Mesendoderm (in vitro differentiated cells): ENCODE data around the gene CBFA2T3.

Source experiments
- DNase-seq: peaks from one replicate; pipeline ENCODE4 v3.0.0; 2013
- H2AK5ac ChIP-seq: 2 replicates; pipeline ENCODE4 v1.6.1; 2013; ENCODE audit warnings: low read length, inconsistent platforms
- H2BK120ac ChIP-seq: 2 replicates; pipeline ENCODE4 v1.6.1; 2013; ENCODE audit warnings: low read depth, mild to moderate bottlenecking, low read length, moderate library complexity, mixed read lengths
- H2BK15ac ChIP-seq: replicated peaks from 2 replicates; pipeline ENCODE4 v1.6.1; 2013; ENCODE audit warnings: low read depth, mild to moderate bottlenecking, moderate library complexity
- H2BK5ac ChIP-seq: 2 replicates; pipeline ENCODE4 v1.6.1; 2013; ENCODE audit warnings: low read length, inconsistent platforms
- H3K18ac ChIP-seq: 2 replicates; pipeline ENCODE4 v1.6.1; 2013; ENCODE audit warnings: mild to moderate bottlenecking, low read length, mixed read lengths
- H3K23ac ChIP-seq: one replicate; pipeline ENCODE4 v1.6.1; 2013; ENCODE audit warnings: low read length
- H3K27ac ChIP-seq: 2 replicates; pipeline ENCODE4 v1.5.1; 2013; ENCODE audit warnings: low read depth, mild to moderate bottlenecking, inconsistent platforms, low read length, moderate library complexity
- H3K27me3 ChIP-seq: 2 replicates; pipeline ENCODE4 v1.6.1; 2013; ENCODE audit warnings: low read length, control low read depth, mild to moderate bottlenecking, inconsistent platforms; ENCODE audit not compliant: insufficient read depth, poor library complexity
- H3K36me3 ChIP-seq: 2 replicates; pipeline ENCODE4 v1.6.1; 2013; ENCODE audit warnings: low read length, inconsistent platforms; ENCODE audit not compliant: control insufficient read depth, insufficient read depth
- H3K4ac ChIP-seq: one replicate; pipeline ENCODE4 v1.6.1; 2013; ENCODE audit warnings: low read depth, mild to moderate bottlenecking, low read length, moderate library complexity
- H3K4me1 ChIP-seq: 2 replicates; pipeline ENCODE4 v1.6.1; 2013; ENCODE audit warnings: low read depth, low read length, inconsistent platforms; ENCODE audit not compliant: control insufficient read depth
- H3K4me2 ChIP-seq: 2 replicates; pipeline ENCODE4 v1.6.1; 2013; ENCODE audit warnings: low read length
- H3K4me3 ChIP-seq: 2 replicates; pipeline ENCODE4 v1.5.1; 2013; ENCODE audit warnings: mild to moderate bottlenecking, low read length
- H3K56ac ChIP-seq: one replicate; pipeline ENCODE4 v1.6.1; 2013; ENCODE audit warnings: low read length
- H3K79me1 ChIP-seq: 2 replicates; pipeline ENCODE4 v1.6.1; 2013; ENCODE audit warnings: low read length, inconsistent platforms
- H3K79me2 ChIP-seq: 2 replicates; pipeline ENCODE4 v1.6.1; 2013; ENCODE audit warnings: mild to moderate bottlenecking, low read length; ENCODE audit not compliant: control insufficient read depth, insufficient read depth
- H3K9ac ChIP-seq: 2 replicates; pipeline ENCODE4 v1.6.1; 2013; ENCODE audit warnings: low read length, inconsistent platforms
- H4K5ac ChIP-seq: one replicate; pipeline ENCODE4 v1.6.1; 2013; ENCODE audit warnings: low read length
- H4K8ac ChIP-seq: one replicate; pipeline ENCODE4 v1.6.1; 2013; ENCODE audit warnings: low read depth, mild to moderate bottlenecking, control low read depth, low read length, moderate library complexity
- WGBS: extraction: QIAGEN DNeasy Blood & Tissue Kit; methylation state at CpG from one replicate; pipeline ENCODE4 v1.1.7; 2013; ENCODE audit warnings: low lambda C conversion rate, missing lambda C conversion rate; ENCODE audit not compliant: insufficient coverage; ENCODE audit errors: extremely low coverage; 5-methylcytosine and 5-hydroxymethylcytosine counted together

The CBFA2T3 gene

DNA sequence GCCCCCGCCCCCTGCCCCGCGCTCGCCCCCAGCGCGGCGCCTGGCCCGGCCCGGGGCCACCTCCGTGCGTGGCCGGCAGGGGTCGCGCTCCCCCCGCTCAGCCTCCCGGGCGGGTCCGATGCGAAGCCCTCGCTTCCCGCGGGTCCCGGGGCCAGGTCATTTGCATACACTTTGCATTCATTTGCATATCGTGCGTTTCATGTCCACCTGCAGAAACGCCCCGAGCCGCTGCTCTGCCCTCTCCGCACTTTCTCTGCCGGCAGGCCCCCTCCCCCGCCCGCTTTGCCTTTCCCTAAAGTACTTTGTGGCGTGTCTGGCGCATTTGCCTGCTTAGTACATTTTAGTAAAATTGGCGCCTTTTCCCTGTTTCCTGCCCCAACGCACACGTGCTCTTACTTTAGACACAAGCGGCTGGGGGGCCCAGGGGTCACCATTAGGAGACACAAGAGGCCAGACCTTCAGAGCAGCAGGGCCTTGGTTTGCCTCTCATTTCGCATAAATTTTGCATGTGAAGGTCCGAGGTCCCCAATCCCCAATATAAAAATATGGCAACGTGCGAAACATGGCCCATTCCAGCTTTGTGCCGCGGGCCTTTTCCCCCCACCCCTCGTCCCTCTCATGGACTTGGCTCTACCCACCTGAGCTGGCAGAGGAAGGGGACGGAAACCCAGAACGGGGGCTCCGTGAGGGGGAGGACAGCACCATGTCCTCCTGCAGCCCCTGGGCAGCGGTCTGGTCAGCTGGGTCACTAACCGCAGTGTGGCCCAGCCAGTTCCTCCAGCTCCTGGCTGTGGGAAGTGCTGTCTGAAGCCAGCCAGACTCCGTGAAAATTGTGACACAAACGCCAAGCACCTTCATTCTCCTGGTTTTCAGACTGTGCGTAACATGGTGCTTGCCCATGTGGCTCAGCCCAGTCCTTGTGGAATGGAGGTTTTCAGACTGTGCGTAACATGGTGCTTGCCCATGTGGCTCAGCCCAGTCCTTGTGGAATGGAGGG lies 34.8 kb downstream of the CBFA2T3 start:
- Histone ChIP-seq H3K4me2 (no peak overlapping the region), H3K18ac (no peak overlapping the region), H3K79me2 (no peaks in the 10 kb centered on the region), H3K4me1 (no peaks in the 10 kb centered on the region), H3K27me3 (peaks cover 12% of the 10 kb centered on the region), H3K23ac (no peak overlapping the region), H2BK5ac (no peak overlapping the region), H3K27ac (no peak overlapping the region), H2BK15ac (no peak overlapping the region), H2AK5ac (no peak overlapping the region), H4K5ac (no peak overlapping the region), H3K56ac (no peak overlapping the region), H4K8ac (no peak overlapping the region), H3K4ac (no peak overlapping the region), H3K9ac (no peak overlapping the region), H2BK120ac (no peak overlapping the region), H3K79me1 (no peaks in the 10 kb centered on the region), H3K36me3 (no peaks in the 10 kb centered on the region), H3K4me3 (no peak overlapping the region)
- peak; percentile 68 for DNase-seq
- no CpG with 5 or more reads among the region's 54 CpGs for WGBS

DNA sequence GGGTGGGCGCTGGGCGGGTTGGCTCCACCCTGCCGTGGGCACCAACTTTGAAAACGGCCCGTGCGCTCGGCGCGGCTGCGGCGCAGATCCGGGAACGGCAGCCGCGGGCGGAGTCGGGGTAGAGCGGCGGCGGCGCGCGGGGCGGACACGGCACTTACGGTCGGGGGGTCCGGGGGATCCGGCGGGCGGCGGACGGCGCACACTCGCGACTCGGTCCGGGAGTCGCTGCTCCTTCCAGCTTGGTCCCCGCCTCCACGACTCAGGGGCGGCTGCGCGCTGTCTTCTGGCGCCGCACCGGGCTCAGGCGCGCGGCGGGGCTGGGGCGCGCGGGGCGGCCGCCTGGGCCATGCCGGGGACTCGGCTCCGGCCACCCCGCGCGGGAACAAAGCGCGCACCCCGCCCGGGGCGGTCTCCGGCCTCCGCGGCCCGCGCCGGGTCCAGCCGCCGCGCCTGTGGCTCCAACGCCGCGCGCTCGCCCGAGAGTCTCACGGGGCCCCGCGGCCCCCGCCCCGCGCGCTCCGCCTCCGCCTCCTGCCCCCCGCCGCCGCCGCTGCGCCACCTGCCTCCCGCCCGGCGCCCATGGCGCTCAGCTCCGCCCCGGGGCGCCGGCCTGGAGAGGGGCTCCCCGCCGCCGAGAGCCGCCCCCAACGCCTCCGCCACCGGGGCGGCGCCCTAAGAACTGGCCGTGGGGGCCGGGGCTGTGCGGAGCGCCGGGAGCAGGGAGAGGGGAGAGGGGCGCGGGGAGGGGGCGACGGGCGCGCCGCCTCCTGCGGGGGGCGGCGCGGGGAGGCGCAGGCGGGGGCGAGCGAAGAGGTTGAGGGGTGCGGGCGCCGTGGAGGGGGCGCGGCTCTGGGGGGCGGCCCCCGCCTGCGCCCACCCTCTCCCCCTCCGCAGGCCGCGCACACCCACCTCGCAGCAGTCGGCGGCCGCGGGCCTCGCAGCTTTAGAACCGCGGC lies 35.9 kb downstream of the CBFA2T3 start:
- Histone ChIP-seq H3K4ac (no peak overlapping the region), H3K23ac (no peak overlapping the region), H4K8ac (no peak overlapping the region), H3K4me3 (no peak overlapping the region), H3K9ac (no peak overlapping the region), H2BK15ac (no peak overlapping the region), H3K79me2 (no peaks in the 10 kb centered on the region), H2BK5ac (no peak overlapping the region), H3K79me1 (no peaks in the 10 kb centered on the region), H3K4me2 (no peak overlapping the region), H3K27me3 (peaks cover 12% of the 10 kb centered on the region), H3K56ac (no peak overlapping the region), H2BK120ac (no peak overlapping the region), H3K4me1 (no peaks in the 10 kb centered on the region), H3K27ac (no peak overlapping the region), H3K18ac (no peak overlapping the region), H4K5ac (no peak overlapping the region), H2AK5ac (no peak overlapping the region), H3K36me3 (no peaks in the 10 kb centered on the region)
- WGBS = no CpG with 5 or more reads among the region's 152 CpGs
- no peak for DNase-seq

DNA sequence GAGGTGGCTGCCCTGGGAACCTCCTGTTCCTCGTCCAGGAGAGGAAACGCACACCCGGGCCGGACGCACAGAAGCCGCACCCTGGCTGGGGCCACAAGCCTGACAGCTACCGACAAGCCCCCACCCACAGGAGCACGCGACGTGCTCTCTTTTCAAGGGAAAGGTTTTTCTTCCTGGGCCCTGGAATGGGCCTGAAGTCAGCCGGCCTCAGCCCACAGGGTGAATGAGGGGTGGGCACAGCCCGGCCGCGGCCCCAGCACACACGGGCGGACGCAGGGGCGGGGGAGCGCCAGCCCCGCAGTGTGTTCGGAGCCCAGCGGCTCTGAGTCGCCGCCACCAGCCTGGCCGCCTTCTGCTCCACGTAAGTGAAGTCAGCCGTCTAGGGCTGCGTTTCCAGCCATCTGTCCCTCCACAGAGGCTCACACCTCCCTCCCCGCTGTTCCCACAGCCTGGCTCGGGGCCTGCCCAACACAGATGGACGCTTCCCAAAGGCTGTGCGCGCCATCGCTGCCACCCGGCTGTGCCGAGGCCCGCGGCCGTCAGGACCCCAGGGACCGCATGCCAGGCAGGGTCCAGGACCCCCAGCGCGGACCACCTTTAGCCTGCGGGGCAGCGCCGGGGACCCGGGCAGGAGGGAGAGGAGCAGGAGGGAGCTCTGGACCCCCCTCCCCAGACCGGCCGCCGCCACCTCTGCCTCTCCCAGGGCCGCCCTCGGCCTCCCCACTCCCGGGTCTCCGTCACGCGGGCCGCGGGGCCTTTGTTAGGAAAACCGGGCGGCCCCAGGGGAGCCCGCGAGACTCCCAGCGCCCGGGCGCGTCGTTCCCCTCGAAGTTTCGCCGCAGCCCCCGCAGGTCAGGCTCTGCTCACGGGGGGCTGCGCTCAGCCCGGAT lies 36.8 kb downstream of the CBFA2T3 start:
- Histone ChIP-seq H3K56ac (peak overlapping the region; percentile 15), H2BK15ac (no peak overlapping the region), H4K8ac (no peak overlapping the region), H3K23ac (no peak overlapping the region), H3K79me2 (no peaks in the 10 kb centered on the region), H3K9ac (no peak overlapping the region), H3K79me1 (no peaks in the 10 kb centered on the region), H3K18ac (no peak overlapping the region), H3K27me3 (peaks cover 12% of the 10 kb centered on the region), H3K4ac (no peak overlapping the region), H3K4me1 (no peaks in the 10 kb centered on the region), H3K36me3 (no peaks in the 10 kb centered on the region), H2AK5ac (no peak overlapping the region), H3K4me3 (no peak overlapping the region), H2BK5ac (no peak overlapping the region), H3K4me2 (no peak overlapping the region), H3K27ac (no peak overlapping the region), H4K5ac (no peak overlapping the region), H2BK120ac (no peak overlapping the region)
- no CpG with 5 or more reads among the region's 73 CpGs for WGBS
- no peak for DNase-seq

DNA sequence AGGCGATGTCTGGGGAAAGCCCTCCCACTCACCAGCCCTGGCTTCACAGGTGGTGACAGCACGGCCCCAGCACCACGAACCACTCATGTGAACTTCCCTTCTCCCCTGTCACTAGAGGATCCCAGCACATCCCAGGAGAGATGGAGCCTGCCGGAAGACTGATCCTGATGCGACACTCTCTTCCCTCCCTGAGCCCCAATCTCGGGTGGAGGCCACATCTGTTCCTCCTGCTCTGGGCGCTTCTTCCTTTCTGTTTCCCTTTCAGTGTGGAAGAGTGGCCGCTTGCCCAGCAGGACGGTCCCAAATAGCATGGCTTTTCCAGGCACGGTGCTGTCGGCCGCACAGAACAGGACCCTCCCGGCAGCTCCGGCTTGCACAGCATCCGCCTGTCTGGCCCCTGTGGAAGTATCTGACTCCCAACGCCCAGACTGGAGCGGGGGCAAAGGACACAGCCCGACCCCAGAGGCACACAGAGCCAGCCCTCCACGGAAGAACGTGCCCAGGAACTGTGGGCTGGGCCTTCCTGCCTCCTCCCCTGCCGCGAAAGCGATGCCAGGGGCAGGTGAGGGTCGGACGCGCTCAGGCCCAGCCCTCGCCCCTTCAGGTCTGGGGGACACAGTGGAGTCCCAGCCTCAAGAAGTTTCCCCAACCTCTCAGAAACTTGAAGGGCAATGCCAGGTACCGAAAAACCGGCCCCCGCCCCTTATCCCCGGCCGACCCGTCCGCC lies 37.6 kb downstream of the CBFA2T3 start:
- Histone ChIP-seq H4K8ac (no peak overlapping the region), H2BK5ac (no peak overlapping the region), H3K9ac (no peak overlapping the region), H3K79me2 (no peaks in the 10 kb centered on the region), H3K4me1 (no peaks in the 10 kb centered on the region), H3K18ac (no peak overlapping the region), H3K4ac (no peak overlapping the region), H3K23ac (no peak overlapping the region), H2BK120ac (no peak overlapping the region), H2AK5ac (no peak overlapping the region), H3K79me1 (no peaks in the 10 kb centered on the region), H2BK15ac (no peak overlapping the region), H3K4me2 (no peak overlapping the region), H3K56ac (no peak overlapping the region), H3K27me3 (peaks cover 12% of the 10 kb centered on the region), H3K36me3 (no peaks in the 10 kb centered on the region), H3K4me3 (no peak overlapping the region), H3K27ac (no peak overlapping the region), H4K5ac (no peak overlapping the region)
- no peak for DNase-seq
- WGBS = no CpG with 5 or more reads among the region's 34 CpGs

DNA sequence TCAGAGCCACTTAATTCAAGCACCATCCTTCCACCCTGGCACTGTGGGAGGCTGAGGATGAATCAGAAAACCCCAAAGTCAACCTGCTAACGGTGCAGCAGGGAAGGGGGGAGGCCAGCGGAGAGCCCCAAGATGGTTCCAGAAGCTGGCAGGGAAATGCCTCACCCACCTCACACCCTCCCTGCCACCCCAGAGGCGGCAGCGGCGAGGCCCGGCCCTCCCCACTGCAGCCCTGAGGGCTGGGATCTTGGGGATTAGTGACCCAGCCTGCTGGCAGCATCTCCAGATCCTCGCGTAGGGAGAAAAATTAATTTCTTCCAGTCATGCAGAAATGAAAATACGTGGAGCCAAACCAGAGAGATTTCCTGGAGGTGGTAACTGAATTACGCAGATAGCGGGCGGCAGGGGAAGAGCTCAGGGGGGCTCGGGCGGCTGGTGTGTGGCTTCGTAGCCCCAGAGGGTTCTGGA lies 38.2 kb downstream of the CBFA2T3 start:
- Histone ChIP-seq H3K4ac (no peak overlapping the region), H3K23ac (no peak overlapping the region), H2BK15ac (no peak overlapping the region), H2BK5ac (no peak overlapping the region), H2BK120ac (no peak overlapping the region), H2AK5ac (no peak overlapping the region), H3K36me3 (no peaks in the 10 kb centered on the region), H3K79me2 (no peaks in the 10 kb centered on the region), H4K8ac (no peak overlapping the region), H3K56ac (no peak overlapping the region), H4K5ac (no peak overlapping the region), H3K9ac (no peak overlapping the region), H3K4me1 (no peaks in the 10 kb centered on the region), H3K4me3 (no peak overlapping the region), H3K27me3 (peaks cover 12% of the 10 kb centered on the region), H3K18ac (no peak overlapping the region), H3K27ac (no peak overlapping the region), H3K79me1 (no peaks in the 10 kb centered on the region), H3K4me2 (no peak overlapping the region)
- no peak for DNase-seq
- no CpG with 5 or more reads among the region's 15 CpGs for WGBS
